Measurements from ENCODE around the gene RGCC. TPM values are rescaled to one million over a fixed set of nuclear protein-coding genes. Genes with fewer than 3 reads are reported as not detected.
"Not testable (repeated sequence)": the region's sequence is repeated elsewhere in the genome, so short reads cannot be mapped to it uniquely, and the experiment has no call there.

The RGCC gene
- total and polyA plus RNA-seq, 8 donors: 93.4 to 196 (median 143) TPM

- ATAC-seq: no peak
- no peak for TF ChIP-seq CTCF (IDR thresholded peaks at IDR 0.05)
- intact Hi-C loops (cut with DNase I): no loop called here
Observed at GRCh38 chr13:41426047-41426446, 31.3 kb upstream of the RGCC start.

GRCh38 chr13:41427666-41428065 lies 29.7 kb upstream of the RGCC start:
- Histone ChIP-seq H3K27me3 (peaks cover 0 to 15% of the 10 kb centered on the region in 2 donors), H3K4me3 (peak overlapping the region; percentile 7 to 13), H3K36me3 (no peaks in the 10 kb centered on the region), H3K9me3 (no peaks in the 10 kb centered on the region), H3K4me1 (peaks cover 0 to 7% of the 10 kb centered on the region in 2 donors), H3K27ac (no peak overlapping the region)
- intact Hi-C loops (cut with DNase I): no loop called here
- no peak for TF ChIP-seq CTCF (IDR thresholded peaks at IDR 0.05)
- no peak for DNase-seq
- ATAC-seq: no peak

More at GRCh38 chr13:41426047-41426446, 31.3 kb upstream of the RGCC start:
- DNase-seq: peak in 1 of 4 donors; percentile 38
- no peaks in the 10 kb centered on the region for H3K36me3 ChIP-seq
- H3K4me3 ChIP-seq: no peak overlapping the region
- no peaks in the 10 kb centered on the region for H3K9me3 ChIP-seq
- H3K4me1 ChIP-seq: peaks cover 0 to 7% of the 10 kb centered on the region in 2 donors
- no peak overlapping the region for H3K27ac ChIP-seq
- peaks cover 0 to 15% of the 10 kb centered on the region in 2 donors for H3K27me3 ChIP-seq

DNA sequence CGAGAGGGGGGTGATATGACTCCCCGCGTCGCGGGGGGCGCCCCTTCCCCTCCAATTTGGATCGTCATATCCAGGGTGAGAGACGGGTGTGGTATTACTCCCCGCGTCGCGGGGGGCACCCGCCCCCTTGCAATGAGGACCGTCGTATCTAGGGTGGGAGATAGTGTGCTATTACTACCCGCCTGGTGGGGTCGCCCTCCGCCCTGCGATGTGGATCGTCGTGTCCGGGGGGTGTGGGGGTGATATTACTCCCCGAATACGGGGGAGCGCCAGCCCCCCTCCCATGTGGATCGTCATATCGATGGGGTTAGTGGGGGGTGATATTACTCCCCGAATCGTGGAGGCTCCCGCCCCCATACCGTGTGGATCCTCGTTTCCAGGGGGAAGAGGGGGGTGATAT lies 29.2 kb upstream of the RGCC start:
- Histone ChIP-seq H3K27ac (no peak overlapping the region), H3K4me3 (peak overlapping the region; percentile 7 to 13), H3K9me3 (no peaks in the 10 kb centered on the region), H3K27me3 (peaks cover 0 to 15% of the 10 kb centered on the region in 2 donors), H3K4me1 (peaks cover 0 to 7% of the 10 kb centered on the region in 2 donors), H3K36me3 (no peaks in the 10 kb centered on the region)
- intact Hi-C loops (cut with DNase I): no loop called here
- DNase-seq (peak in 1 of 4 donors; percentile 50), ATAC-seq (peak; percentile 56)
- TF ChIP-seq CTCF (IDR thresholded peaks at IDR 0.05): no peak

DNA sequence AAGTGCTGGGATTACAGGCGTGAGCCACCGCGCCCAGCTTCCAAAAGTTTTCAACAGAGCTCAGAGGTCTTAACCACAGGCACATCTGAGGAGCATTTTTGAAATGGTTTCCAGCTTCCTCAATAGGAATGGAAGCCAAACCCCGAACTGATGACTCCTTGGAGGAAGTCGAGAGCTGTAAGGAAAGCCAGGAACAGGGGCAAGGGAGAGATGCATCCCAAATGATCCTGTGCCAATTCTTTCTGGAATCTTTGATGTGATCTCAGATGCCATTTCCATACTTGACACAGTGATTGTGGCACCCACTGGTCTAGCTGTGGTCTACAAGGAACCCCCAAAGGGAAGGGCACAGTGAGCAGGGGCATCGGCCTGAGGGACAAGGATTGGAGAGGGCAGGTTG lies 23.3 kb upstream of the RGCC start:
- intact Hi-C loops (cut with DNase I); ATAC-seq; H3K9me3 ChIP-seq; H3K27me3 ChIP-seq; H3K4me1 ChIP-seq; H3K27ac ChIP-seq; H3K4me3 ChIP-seq; DNase-seq; H3K36me3 ChIP-seq: not testable (repeated sequence)

DNA sequence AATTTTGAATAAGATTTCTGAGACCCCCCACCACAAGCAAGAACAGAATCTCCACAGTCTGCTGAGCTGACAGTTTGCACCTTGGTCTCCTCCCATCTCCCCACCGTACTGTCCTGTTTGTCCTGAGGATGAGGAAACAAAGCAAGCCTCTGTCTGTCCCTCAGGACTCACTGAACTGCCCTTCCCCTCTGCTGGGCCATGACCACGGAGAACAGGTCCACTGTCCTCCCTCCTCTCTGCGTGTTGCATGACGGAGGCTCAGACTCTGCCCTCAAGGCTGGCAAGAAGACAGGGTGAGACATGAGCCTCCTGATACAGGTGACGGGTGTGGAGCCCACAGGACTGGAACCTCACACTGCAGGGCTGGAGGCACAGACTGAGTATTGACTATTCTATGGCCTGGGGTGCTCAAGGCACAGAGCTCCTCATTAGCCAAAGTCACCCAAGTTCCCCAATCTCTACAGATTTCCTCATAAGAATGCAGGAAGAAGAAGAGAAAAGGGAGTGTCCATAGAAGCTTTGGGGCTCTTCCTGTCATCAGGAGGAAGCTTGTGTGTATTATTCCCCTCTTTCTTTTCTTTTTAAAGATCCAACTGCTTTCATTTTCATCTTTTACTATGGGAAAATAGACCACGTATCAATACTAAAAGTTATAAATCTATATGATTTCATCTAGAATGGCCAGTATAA lies 22.4 kb upstream of the RGCC start:
- Histone ChIP-seq H3K27ac (no peak overlapping the region), H3K9me3 (no peaks in the 10 kb centered on the region), H3K36me3 (no peaks in the 10 kb centered on the region), H3K27me3 (no peaks in the 10 kb centered on the region), H3K4me1 (no peaks in the 10 kb centered on the region), H3K4me3 (no peak overlapping the region)
- ATAC-seq: no peak
- no peak for TF ChIP-seq CTCF (IDR thresholded peaks at IDR 0.05)
- DNase-seq: no peak
- intact Hi-C loops (cut with DNase I): no loop called here

DNA sequence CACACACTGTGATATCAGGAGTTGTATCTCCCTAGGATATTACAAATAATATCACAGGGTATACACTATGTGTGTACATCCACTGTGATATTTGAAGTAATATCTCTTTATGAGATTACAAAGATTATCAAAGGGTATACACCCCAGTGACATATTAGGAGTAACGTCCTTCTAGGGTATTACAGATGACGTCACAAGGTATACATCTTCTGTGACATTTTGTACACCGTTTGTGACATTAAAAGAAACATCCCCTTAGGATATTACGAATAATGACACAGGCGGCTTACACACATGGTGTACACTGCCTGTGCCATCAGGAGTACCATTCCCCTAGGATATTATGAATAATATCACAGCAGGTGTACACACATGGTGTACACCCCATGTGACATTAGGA lies 13.4 kb upstream of the RGCC start:
- H3K36me3 ChIP-seq: no peaks in the 10 kb centered on the region
- intact Hi-C loops (cut with DNase I): no loop called here
- no peak for ATAC-seq
- no peak overlapping the region for H3K4me3 ChIP-seq
- DNase-seq: no peak
- H3K9me3 ChIP-seq: peaks cover 0 to 13% of the 10 kb centered on the region in 2 donors
- H3K4me1 ChIP-seq: no peaks in the 10 kb centered on the region
- H3K27ac ChIP-seq: no peak overlapping the region
- no peaks in the 10 kb centered on the region for H3K27me3 ChIP-seq
- TF ChIP-seq CTCF (IDR thresholded peaks at IDR 0.05): no peak
